ENCODE measurements around the gene PROSER2.

Gene PROSER2

DNA sequence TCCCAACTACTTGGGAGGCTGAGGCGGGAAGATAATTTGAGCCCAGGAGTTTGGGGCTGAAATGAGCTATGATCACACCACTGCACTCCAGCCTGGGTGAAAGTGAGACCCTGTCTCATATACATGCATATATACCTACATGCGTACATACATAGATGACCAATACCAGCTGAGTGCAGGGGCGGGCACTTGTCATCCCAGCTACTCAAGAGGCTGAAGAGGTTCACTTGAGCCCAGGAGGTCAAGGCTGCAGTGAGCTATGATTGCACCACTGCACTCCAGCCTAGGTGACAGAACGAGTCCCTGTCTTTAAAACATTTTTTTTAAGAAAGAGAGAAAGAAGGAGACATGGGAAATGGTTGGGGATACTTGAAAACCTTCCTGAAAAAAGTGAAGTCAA, 17.4 kb upstream of the PROSER2 start:
- no peak for DNase-seq (ENCODE audit: low read depth)

GRCh38 chr10:11806706-11807105, 16.4 kb upstream of the PROSER2 start:
- no peak for DNase-seq (ENCODE audit: low read depth)

GRCh38 chr10:11808808-11809207, 14.3 kb upstream of the PROSER2 start:
- no peak for DNase-seq (ENCODE audit: low read depth)

DNA sequence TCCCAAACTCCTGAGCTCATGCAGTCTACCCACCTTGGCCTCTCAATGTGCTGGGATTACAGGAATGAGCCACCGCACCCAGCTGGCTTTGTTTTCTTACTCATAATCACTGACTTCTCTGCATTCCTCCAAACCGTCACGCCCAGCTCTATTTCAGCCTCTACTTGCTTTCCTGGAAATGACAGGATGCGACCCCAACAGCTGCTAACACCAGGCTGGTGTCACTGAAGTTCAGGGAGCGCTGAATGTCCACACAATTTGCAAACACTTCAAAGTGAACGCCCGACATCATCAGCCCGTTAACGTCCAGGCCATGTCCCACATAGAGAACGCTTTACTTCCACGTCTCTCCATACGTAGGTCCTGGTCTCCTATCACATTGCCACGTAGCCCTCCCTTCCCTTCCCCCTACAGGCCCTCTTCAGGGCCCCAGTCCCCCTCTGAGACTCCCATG, 12.8 kb upstream of the PROSER2 start:
- no peak for DNase-seq (ENCODE audit: low read depth)

DNA sequence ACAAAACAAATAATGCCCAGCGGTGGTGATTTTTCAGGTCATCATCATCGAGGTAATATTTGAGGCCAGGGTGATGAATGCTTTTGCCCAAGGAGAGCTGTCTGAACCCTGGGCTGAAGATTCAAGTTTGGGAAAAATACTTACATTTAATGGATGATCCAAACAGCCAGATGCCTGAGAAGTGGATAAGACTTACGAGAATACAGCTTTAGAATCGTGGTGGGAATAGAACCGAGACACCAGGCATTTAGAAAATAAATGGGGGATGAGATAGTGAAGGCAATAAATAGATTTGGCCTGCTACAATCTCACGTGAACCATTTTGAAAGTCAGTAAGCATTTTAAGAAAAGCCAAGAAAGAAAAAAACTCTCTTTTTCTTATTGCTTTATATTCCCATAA, 12.2 kb upstream of the PROSER2 start:
- no peak for DNase-seq (ENCODE audit: low read depth)

DNA sequence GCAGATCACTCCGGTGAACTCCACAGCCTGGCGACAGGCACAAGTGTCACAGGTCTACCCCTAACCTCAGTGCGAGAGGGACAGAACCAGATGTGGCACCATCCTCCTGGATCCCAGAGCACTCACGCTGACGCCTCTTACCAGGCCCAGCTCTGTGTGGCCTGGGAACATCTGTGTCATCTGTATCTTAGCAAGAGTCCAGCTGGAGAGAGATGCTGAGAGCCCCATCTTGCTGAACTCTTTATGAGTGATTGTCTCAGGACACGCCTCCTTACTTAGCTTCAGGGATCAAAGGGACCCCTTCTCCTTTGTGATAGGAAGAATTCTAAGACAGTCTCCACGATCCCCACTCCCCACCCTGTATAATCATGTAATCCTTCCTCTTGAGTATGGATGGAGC, 10.0 kb upstream of the PROSER2 start:
- no peak for DNase-seq (ENCODE audit: low read depth)

GRCh38 chr10:11813855-11814567, 9.1 kb upstream of the PROSER2 start:
- no peak for DNase-seq (ENCODE audit: low read depth)

DNA sequence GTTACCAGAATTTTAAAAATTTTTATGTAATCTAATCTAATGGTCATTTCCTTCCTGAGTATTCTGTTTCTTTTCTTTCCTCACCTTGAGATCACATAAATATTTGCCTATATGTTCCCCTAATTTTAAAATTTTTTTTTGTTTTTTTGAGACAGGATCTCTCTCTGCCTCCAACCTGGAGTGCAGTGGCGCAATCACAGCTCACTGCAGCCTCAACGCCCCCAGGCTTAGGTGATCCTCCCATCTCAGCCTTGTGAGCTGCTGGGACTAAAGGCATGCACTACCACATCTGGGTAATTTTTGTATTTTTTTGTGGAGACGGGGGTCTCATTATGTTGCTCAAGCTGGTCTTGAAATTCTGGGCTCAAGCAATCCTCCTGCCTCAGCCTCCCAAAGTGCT, 4.1 kb upstream of the PROSER2 start:
- no peak for DNase-seq (ENCODE audit: low read depth)

GRCh38 chr10:11822026-11822756, 965 bp upstream of the PROSER2 start:
- DNase-seq (ENCODE audit: low read depth) = no peak

- DNase-seq (ENCODE audit: low read depth) = no peak
Measured at GRCh38 chr10:11822809-11823121, 391 bp upstream of the PROSER2 start.

DNA sequence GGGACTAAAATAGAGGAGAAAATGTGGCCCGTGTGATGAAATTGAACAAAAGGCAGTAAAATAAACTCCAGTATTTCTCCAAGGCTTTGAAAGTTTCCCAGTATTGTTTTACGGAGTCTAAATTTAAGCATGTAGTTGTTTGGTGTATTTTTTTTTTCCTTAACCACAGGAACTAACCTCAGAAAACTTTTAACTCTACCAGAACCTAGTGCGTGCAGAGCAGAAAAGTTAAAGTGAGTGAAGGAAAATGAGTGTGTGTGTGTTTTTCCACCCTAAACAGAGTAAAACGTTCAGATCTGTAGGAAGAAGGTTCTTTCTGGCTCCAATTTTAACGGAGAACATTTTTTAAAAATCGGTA, 812 bp downstream of the PROSER2 start:
- no peak for DNase-seq (ENCODE audit: low read depth)

- no peak for DNase-seq (ENCODE audit: low read depth)
Measured at GRCh38 chr10:11824376-11824775, 1.2 kb downstream of the PROSER2 start.

GRCh38 chr10:11824825-11825224, 1.7 kb downstream of the PROSER2 start:
- DNase-seq (ENCODE audit: low read depth) = no peak

- no peak for DNase-seq (ENCODE audit: low read depth)
Measured at GRCh38 chr10:11825796-11826414, 2.7 kb downstream of the PROSER2 start.

GRCh38 chr10:11827006-11827405, 3.9 kb downstream of the PROSER2 start:
- DNase-seq (ENCODE audit: low read depth) = no peak

DNA sequence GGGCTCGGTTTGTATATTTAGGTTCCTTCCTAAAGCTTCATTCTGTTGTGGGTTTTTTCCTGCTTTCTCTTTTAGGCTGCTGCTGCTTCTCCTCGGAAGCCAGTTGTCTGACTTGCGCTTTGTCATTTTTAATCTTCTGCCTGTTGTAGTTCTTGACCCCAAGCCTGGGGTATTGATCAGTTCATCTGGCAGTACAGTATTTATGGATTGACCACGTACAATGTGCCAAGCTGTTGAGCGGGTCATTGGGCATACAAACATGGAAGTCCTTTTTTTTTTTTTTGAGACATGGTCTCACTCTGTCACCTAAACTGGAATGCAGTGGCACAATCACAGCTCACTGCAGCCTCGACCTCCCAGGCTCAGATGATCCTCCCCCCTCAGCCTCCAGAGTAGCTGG, 4.3 kb downstream of the PROSER2 start:
- DNase-seq (ENCODE audit: low read depth) = no peak

- no peak for DNase-seq (ENCODE audit: low read depth)
Measured at GRCh38 chr10:11828682-11829284, 5.6 kb downstream of the PROSER2 start.

- no peak for DNase-seq (ENCODE audit: low read depth)
Measured at GRCh38 chr10:11830836-11831519, 7.8 kb downstream of the PROSER2 start.

- no peak for DNase-seq (ENCODE audit: low read depth)
Measured at GRCh38 chr10:11831520-11831951, 8.4 kb downstream of the PROSER2 start.

DNA sequence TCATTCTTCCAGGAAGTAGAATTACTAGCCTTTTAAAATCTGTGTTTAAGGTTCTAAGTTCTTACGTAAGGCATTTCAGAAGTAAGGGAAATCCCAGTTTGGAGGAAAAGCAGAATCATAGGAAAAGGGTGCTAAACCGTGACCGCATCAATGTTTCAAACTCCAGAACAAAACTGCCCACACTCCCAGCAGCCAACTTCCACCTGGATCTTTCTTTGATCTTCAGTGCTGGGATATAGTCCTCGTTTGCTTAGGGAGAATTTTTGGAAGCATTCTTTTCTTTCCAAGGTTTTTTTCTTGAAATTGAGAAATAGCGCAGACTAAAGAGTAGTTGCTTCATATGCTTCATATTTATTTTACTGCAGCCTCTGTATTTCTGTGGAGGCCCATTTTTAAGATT, 8.9 kb downstream of the PROSER2 start:
- DNase-seq (ENCODE audit: low read depth) = no peak

DNA sequence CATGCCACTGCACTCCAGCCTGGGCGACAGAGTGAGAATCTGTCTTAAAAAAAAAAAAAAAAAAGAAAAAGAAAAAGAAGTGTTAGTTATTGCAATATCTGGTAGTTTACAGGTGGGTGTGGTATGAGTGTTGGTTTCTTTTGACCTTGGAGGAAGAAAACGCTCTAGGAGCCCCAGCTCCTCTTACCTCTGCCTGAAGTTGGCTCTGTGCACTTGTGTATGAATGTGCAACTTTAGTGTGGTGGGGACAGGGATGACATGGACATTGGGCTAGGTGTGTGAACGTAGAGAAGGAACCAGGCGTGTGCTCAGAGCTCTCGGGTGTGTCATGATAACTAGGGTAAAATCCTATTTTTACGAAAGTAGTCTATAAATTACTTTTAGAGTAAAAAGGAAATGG, 11.9 kb downstream of the PROSER2 start:
- no peak for DNase-seq (ENCODE audit: low read depth)

DNA sequence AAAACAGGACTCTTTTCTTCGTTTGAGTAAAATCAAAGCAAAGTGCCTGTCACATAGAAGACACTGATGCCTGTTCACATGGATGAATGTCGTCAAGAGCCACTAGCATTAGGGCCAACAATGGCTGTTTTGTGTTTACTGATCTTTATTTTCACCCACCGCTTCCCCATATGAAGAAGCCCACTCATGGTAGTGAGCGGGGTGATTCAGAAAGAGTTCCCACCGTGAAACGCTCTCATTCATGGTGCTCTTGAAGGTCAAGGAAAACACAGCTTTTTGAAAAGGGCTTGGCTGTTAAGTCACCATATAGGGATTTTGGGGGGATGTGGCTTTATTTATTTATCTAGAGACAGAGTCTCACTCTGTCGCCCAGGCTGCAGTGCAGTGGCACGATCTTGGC, 12.5 kb downstream of the PROSER2 start:
- DNase-seq (ENCODE audit: low read depth) = no peak
